Pancreas (tissue), 10 donors: ENCODE data around the gene DENND1A. TPM values are rescaled to one million over a fixed set of nuclear protein-coding genes. Genes with fewer than 3 reads are reported as not detected.

Experiments used
- ATAC-seq, 4 donors: fragments of 200-7000 bp; cut with Tn5 transposase; one replicate each; pipeline versions ENCODE4 v1.8.0 to v1.9.1; 2020; ENCODE audit warnings: mild to moderate bottlenecking in 4 of 4, moderate library complexity in 4 of 4
- DNase-seq, 6 donors: peaks; one replicate each; pipeline ENCODE4 v3.0.0-alpha.2; 2020
- FAIRE-seq: peaks from 2 replicates; lab custom pipeline; 2012; peaks lifted over from hg19 to GRCh38; lab: Jason Lieb, UNC
- H3K27ac ChIP-seq, 4 donors: fragments of 200-600 bp; sonication (generic); 1 replicate in 3 of 4; 2 replicates in 1 of 4; pipeline versions ENCODE4 v1.5.0 to v1.8.0; 2020
- H3K27me3 ChIP-seq, 4 donors: fragments of 200-600 bp; one replicate each; pipeline ENCODE4 v1.8.0; 2021
- H3K36me3 ChIP-seq, 3 donors: fragments of 200-600 bp; sonication (generic) in 1 of 3; one replicate each; pipeline versions ENCODE4 v1.5.0 to v1.8.0; 2020 to 2021
- H3K4me1 ChIP-seq, 3 donors: fragments of 200-600 bp; one replicate each; pipeline ENCODE4 v1.8.0; 2021
- H3K4me3 ChIP-seq, 4 donors: fragments of 200-600 bp; sonication (generic) in 2 of 4; one replicate each; pipeline versions ENCODE4 v1.5.0 to v1.8.0; 2020 to 2021
- H3K9me3 ChIP-seq, 4 donors: fragments of 200-600 bp; one replicate each; pipeline ENCODE4 v1.8.0; 2021
- WGBS, 2 donors: extraction: QIAGEN DNeasy Blood & Tissue Kit; methylation state at CpG; one replicate each; pipeline ENCODE4 v1.1.7; 2013; 5-methylcytosine and 5-hydroxymethylcytosine counted together
- intact Hi-C, 3 donors: fragments of 100-400 bp; cut with DNase I; formaldehyde crosslinking; loops; one replicate each; pipeline versions ENCODE4 v1.11.1 to v1.14.2; 2022
- polyA plus RNA-seq, 2 donors: library from polyadenylated mRNA; stranded (reverse); fragments of 200-250 nt; gene quantifications; one replicate each; pipeline ENCODE4 v1.2.3, GENCODE V29; 2013
- total RNA-seq, 6 donors: library from RNA; stranded (reverse); fragmentation: NEBNext Ultra II Directional in 4 of 6; extraction: Animal tissue kit (Norgen Biotek cat#: 25700) in 4 of 6; gene quantifications; one replicate each; pipeline versions ENCODE4 v1.2.1 to v1.2.4, GENCODE V29; 2021 to 2023
- TF ChIP-seq, protein P1 (sequence below), 4 donors: fragments of 200-600 bp; sonication (generic) in 3 of 4; IDR thresholded peaks; one replicate each; pipeline versions ENCODE4 v1.5.0 to v1.8.0; 2021; ENCODE audit warnings: antibody characterized with exemption in 4 of 4
- donor health status: healthy with polysubstance abuse.
- donor health status: DM: no; HTN: no; CAD: no; lungs with moderate emphysema.
- donor health status: DM: no; HTN: no; CAD: no.
- donor health status: control.
- donor health status: control.
- donor health status: Bipolar disorder and iron deficiency.
- donor health status: DM: yes; HTN: yes; CAD: no.
- donor health status: DM: no; HTN: no; CAD: no.
- donor health status: DM: no; HTN: no; CAD: no.
- donor health status: DM: yes; HTN: yes; CAD: no.

DENND1A gene
- total and polyA plus RNA-seq, 8 donors = 4.5 to 8.3 (median 5.6) TPM

DNA sequence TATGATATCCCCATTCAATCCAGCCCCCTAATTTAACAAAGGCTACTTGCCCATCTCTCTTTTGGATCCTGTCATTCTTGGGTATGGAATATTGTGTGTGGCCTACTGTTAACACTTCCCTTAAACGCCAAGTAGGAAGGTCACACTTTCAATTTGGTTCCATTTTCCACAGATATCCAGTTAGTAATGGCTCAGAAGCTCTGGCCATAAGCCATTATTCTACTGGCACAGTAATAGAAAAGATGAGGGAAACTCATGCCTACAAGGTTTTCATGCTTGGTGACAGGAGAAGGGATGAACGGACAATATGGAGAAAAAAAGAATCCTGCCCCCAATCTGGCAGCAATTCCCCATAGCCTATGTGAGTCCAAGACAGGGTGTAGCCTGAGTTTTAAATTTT lies 346.3 kb downstream of the DENND1A start:
- no peaks in the 10 kb centered on the region for H3K9me3 ChIP-seq
- intact Hi-C loops = no loop called here
- WGBS, 2 donors = 95 to 96% methylated on average over 2 of the region's 2 CpGs
- no peaks in the 10 kb centered on the region for H3K4me1 ChIP-seq
- DNase-seq (no peak), ATAC-seq (no peak), FAIRE-seq (no peak)
- H3K36me3 ChIP-seq = no peaks in the 10 kb centered on the region
- H3K27ac ChIP-seq = no peak overlapping the region
- no peaks in the 10 kb centered on the region for H3K27me3 ChIP-seq
- H3K4me3 ChIP-seq = no peak overlapping the region
- TF ChIP-seq, protein P1, sequence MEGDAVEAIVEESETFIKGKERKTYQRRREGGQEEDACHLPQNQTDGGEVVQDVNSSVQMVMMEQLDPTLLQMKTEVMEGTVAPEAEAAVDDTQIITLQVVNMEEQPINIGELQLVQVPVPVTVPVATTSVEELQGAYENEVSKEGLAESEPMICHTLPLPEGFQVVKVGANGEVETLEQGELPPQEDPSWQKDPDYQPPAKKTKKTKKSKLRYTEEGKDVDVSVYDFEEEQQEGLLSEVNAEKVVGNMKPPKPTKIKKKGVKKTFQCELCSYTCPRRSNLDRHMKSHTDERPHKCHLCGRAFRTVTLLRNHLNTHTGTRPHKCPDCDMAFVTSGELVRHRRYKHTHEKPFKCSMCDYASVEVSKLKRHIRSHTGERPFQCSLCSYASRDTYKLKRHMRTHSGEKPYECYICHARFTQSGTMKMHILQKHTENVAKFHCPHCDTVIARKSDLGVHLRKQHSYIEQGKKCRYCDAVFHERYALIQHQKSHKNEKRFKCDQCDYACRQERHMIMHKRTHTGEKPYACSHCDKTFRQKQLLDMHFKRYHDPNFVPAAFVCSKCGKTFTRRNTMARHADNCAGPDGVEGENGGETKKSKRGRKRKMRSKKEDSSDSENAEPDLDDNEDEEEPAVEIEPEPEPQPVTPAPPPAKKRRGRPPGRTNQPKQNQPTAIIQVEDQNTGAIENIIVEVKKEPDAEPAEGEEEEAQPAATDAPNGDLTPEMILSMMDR (IDR thresholded peaks at IDR 0.05) = no peak

DNA sequence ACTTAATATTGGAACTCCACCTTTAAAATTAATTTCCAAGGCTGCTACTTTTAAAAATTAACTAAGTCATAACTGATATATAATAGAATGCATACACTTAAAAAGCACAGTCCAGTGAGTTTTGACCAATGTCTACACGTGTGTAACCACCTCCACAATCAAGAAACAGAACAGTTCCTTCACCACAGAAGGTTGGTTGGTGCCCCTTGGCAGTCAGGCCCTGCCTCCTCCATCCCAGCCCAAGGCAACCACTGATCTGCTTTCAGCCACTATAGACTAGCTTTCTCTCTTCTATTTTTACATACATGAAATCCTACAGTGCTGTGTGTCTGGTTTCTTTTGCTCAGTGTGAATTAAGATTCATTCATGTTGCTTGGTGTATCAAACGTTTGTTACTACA lies 358.7 kb downstream of the DENND1A start:
- DNase-seq (no peak), FAIRE-seq (no peak), ATAC-seq (no peak)
- Histone ChIP-seq H3K36me3 (no peaks in the 10 kb centered on the region), H3K9me3 (no peaks in the 10 kb centered on the region), H3K4me3 (no peak overlapping the region), H3K4me1 (no peaks in the 10 kb centered on the region), H3K27me3 (no peaks in the 10 kb centered on the region), H3K27ac (no peak overlapping the region)
- 57 to 81% methylated on average over 2 of the region's 2 CpGs for WGBS, 2 donors
- intact Hi-C loops = no loop called here
- TF ChIP-seq, protein P1 (IDR thresholded peaks at IDR 0.05) = no peak

DNA sequence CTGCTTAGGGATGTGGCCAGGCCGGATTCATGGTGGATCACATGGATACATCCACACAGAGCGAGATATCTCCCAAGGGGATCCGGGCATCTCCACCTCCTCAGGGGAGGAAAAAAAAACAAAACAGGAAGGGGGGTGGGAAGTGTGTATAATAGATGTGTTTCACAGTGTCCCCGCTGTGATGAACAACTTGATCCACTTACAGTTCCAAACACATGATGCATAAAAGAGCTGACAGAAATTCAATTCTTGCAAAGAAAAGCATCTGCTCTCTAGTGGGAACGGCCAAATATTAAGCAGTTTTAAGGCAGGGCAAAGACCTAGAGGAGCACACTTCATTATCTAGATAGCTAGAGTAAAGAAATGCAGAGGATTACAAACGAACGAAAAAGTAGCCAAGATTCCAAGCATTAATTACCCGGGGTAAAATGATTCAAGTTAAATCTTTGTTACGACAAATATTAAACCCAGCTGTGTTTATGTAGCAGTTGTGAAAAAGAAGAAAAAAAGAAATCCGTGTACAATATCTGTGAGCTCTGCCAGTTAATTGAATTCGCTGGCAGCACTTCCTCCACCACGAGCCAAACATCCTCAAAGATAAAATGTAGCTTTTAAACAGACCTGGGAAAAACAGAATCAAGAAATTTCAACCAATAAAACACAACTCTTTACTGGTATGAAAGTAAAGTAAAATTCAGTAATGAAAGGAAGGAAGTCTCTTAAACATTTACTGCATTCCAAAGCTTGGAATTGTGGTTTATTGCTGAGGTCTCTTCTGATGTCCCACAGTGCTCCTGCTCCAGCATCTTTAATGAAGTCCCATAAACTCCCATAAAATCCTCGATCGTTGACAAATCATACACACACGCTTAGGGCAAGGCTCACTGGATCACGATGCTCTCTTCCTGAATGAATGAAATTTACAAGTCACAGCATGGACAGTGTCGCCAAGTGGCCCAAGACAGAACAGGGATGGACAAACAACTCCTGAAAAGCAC lies 360.9 kb downstream of the DENND1A start:
- 72% methylated on average over 17 of the region's 17 CpGs for WGBS, 2 donors
- H3K36me3 ChIP-seq = no peaks in the 10 kb centered on the region
- H3K9me3 ChIP-seq = no peaks in the 10 kb centered on the region
- ATAC-seq (peak in 1 of 4 donors; percentile 28), DNase-seq (no peak), FAIRE-seq (no peak)
- no peak overlapping the region for H3K27ac ChIP-seq
- H3K4me3 ChIP-seq = no peak overlapping the region
- intact Hi-C loops = no loop called here
- TF ChIP-seq, protein P1 (IDR thresholded peaks at IDR 0.05) = no peak
- no peaks in the 10 kb centered on the region for H3K27me3 ChIP-seq
- no peaks in the 10 kb centered on the region for H3K4me1 ChIP-seq

DNA sequence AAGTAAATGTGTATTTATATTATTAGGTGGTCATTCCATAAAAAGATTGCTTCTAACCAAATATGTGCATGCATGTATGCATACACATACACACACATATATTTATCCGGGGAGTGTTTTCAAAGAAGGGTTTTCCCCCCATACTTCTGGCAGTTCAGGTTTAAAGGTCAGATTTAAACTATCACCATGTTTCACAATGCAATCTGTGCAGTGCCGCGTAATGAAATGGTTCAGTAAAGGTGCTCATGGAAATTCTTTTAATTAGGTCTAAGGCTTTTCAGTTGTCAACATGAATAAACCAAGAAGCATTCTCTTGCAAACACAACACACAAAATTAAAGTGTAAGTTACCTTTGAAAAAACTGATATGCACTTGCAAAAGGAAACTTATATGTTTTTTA lies 362.9 kb downstream of the DENND1A start:
- H3K27ac ChIP-seq = no peak overlapping the region
- no peaks in the 10 kb centered on the region for H3K9me3 ChIP-seq
- no peak for FAIRE-seq
- WGBS, 2 donors = 94 to 95% methylated on average over 3 of the region's 3 CpGs
- no peak overlapping the region for H3K4me3 ChIP-seq
- H3K4me1 ChIP-seq = no peaks in the 10 kb centered on the region
- H3K36me3 ChIP-seq = no peaks in the 10 kb centered on the region
- no peak for ATAC-seq
- TF ChIP-seq, protein P1 (IDR thresholded peaks at IDR 0.05) = no peak
- no peak for DNase-seq
- intact Hi-C loops = no loop called here
- no peaks in the 10 kb centered on the region for H3K27me3 ChIP-seq

DNA sequence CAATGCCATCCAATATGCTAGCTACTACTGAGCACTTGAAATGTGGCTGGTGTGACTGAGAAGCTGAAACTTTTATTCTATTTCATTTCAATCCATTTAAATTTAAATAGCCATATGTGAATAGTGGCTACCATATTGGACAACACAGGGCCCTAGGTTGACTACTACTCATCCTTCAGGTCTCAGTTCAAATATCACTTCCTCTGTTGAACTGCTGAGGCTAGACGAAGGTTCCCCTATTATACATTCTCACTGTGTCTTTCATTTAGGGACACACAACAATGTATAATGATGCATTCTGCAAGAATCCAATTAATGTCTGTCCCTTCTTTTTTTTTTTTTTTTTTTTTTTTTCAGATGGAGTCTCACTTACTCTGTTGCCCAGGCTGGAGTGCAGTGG lies 365.3 kb downstream of the DENND1A start:
- no peak overlapping the region for H3K27ac ChIP-seq
- FAIRE-seq (no peak), DNase-seq (no peak), ATAC-seq (no peak)
- 93 to 97% methylated on average over 1 of the region's 1 CpG for WGBS, 2 donors
- TF ChIP-seq, protein P1 (IDR thresholded peaks at IDR 0.05) = no peak
- H3K4me1 ChIP-seq = no peaks in the 10 kb centered on the region
- intact Hi-C loops = no loop called here
- H3K9me3 ChIP-seq = no peaks in the 10 kb centered on the region
- no peaks in the 10 kb centered on the region for H3K36me3 ChIP-seq
- no peaks in the 10 kb centered on the region for H3K27me3 ChIP-seq
- no peak overlapping the region for H3K4me3 ChIP-seq
